Erythroblast (primary cell): ENCODE measurements around the gene DPEP3.

Experiments
- DNase-seq, 2 experiments: peaks; one replicate each; lab custom pipeline; 2025; lab: John Stamatoyannopoulos, UW
- GATA1 ChIP-seq: IDR thresholded peaks from 2 replicates; pipeline ENCODE4 v1.6.1; 2011; ENCODE audit warnings: low read depth, mild to moderate bottlenecking, control low read depth, low read length, moderate library complexity
- POLR2A ChIP-seq: IDR thresholded peaks from 2 replicates; pipeline ENCODE4 v1.6.1; 2011; ENCODE audit warnings: mild to moderate bottlenecking, low read length

Gene DPEP3

GRCh38 chr16:67931712-67932461, 48.4 kb downstream of the DPEP3 start, which contains the start of gene CTRL:
TSS of gene CTRL (minus strand) at chr16:67931862. CDS start at chr16:67931852, 10 bp downstream.
- no peak for DNase-seq
- no peak for TF ChIP-seq POLR2A
- no peak for TF ChIP-seq GATA1

GRCh38 chr16:67930678-67931211, 49.6 kb downstream of the DPEP3 start:
- DNase-seq: no peak

GRCh38 chr16:67930191-67930590, 50.1 kb downstream of the DPEP3 start:
- no peak for DNase-seq
- TF ChIP-seq POLR2A (no peak), GATA1 (no peak)

More at GRCh38 chr16:67930678-67931211, 49.6 kb downstream of the DPEP3 start:
- TF ChIP-seq GATA1: no peak

GRCh38 chr16:67928561-67929364, 51.5 kb downstream of the DPEP3 start:
- no peak for TF ChIP-seq POLR2A
- TF ChIP-seq GATA1: no peak
- DNase-seq: peak; percentile 68 to 84

GRCh38 chr16:67928147-67928546, 52.2 kb downstream of the DPEP3 start:
- TF ChIP-seq POLR2A (no peak), GATA1 (no peak)
- DNase-seq: no peak

- TF ChIP-seq POLR2A: no peak
- no peak for TF ChIP-seq GATA1
- no peak for DNase-seq
Measured at GRCh38 chr16:67927131-67927941, 53.0 kb downstream of the DPEP3 start.

- no peak for DNase-seq
- TF ChIP-seq GATA1 (no peak), POLR2A (no peak)
Measured at GRCh38 chr16:67926181-67926750, 54.0 kb downstream of the DPEP3 start.
